NOMO-1 treated with dmso at 0.1 percent for 144 hours (cell line): ENCODE measurements around the gene CCDC186.

Experiments
- DNase-seq: peaks from one replicate; lab custom pipeline; 2025; ENCODE audit not compliant: unreplicated experiment; lab: John Stamatoyannopoulos, UW

The CCDC186 gene

DNA sequence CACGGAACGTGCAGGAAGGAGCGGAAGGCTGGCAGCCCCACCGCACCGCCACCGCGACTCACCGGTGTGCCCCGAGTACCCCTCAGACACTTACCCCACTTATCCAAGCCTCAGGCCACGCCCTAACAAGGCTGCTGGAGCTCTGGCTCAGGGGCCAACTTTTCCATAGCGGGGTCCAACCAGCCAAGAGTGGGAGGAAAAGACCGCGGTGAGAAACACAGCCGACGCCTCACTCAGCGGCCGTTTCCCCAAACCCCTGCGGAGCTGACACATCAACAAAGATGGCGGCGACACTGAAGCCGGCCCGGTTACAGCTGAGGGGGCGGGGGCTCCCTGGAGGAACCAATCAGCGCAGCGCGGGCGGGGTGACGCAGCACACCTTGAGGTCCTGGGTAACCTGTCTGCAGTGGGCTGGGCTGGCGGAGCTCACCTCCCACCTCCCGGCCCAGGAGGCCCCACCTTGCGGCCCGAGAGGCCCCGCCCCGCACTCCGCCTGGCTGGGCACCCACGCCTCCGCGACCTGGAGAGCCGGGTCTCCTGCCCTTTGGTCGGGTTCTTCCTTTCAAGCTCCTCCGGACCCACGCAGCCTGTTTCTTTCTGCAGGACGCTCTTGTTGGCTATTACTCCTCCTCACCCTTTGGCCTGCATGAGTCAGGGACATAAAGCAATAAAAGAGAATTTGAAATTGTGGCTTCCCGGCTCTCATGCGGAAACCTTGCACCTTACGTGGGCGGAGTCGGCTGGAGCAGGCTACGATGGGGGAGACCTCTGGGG is at the start of gene CCDC186:
TSS of gene CCDC186 (minus strand) at position 283 of the 774 bp plus-strand sequence. CDS start 10,935 bp downstream, outside the sequence.
- peak; percentile 86 for DNase-seq

DNA sequence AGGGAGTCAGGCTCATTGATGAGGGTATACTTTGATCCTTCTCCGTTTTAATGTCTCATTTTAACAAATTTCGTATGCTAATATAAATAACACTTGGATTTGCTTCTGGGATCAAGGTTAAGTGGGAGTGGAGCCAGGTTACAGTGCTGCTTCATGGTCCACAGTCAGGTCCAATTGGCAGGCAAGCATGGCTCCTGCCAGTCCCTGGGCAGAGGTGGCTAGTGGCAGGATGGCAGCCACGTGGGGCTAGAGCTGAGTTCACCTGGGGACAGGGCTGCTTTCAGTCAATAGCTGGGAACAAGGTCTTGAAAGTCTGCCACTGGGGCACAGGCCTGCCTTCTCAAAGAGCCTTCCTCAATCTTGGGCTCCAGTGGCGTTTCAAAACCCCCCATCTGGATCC is 49.1 kb upstream of the CCDC186 start:
- no peak for DNase-seq

DNA sequence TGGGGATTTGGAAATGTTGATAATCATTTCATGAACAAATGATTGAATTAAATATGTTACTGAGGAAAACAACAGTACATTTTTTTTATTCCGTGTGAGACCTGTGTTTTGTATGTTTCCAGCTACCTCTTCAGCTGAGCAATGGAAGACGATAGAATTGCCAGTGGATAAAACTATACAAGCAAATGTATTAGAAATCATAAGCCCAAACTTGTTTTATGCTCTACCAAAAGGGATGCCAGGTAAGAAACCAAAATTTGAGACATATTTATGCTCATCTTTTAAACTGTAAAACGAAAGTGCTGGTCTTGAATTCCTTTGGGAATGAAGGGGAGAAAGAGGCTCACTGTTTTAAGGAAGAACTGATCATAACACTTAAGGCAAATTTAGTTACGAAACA is 47.2 kb upstream of the CCDC186 start:
- DNase-seq = no peak

DNA sequence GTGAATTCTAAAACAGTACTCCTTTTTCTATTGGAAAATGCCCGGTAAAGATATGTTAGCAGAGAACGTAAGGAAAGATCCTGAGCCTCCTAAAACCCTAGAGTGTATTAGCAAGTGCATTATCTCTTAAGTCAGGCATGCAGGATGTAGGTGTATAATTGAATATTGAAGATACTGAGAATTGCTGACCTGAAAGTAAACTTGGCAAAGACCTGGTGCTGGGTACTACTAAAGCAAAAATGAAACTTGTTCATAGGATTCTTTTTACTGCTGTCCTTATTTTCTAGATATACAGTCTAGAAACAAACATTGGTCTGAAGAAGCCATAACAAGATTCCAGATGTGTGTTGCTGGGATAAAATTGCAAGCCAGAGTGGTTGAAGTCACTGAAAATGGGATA is 46.3 kb upstream of the CCDC186 start:
- no peak for DNase-seq

DNA sequence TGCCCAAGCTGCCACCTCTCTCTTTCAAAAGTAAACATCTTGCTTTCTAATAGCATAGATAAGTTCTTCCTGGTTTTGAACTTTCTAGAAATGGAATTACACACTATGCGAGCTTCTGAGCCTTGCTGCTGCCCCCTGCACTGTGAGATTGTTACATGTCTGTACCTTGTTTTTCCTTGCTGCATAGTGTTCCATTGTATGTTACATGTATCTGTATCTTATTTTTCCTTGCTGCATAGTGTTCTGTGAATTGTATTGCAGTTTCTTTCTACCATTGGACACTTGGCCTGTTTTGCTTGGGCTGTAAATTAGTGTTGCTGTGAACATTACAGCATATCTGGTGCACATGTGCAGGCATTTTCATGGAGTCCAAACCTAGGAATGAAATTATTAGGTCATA is 41.0 kb upstream of the CCDC186 start:
- DNase-seq = no peak

DNA sequence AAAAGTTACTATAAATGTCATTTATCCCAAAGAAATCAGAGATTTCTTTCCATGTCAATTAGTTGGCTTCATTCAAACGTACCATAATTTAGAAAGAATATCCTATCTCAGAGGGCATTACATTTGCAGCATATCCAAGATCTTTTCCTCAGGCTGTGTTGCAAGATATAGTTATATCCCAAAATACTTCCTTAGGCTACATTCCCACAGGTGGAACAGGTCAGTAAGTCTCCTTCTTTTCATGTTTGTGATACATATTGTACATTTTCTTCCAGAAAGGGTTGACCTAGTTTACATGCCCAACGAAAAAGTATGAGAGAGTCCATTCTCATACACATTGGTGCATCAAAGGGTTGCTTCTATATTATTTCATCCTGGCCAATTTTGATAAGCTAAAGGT is 38.1 kb upstream of the CCDC186 start:
- no peak for DNase-seq

DNA sequence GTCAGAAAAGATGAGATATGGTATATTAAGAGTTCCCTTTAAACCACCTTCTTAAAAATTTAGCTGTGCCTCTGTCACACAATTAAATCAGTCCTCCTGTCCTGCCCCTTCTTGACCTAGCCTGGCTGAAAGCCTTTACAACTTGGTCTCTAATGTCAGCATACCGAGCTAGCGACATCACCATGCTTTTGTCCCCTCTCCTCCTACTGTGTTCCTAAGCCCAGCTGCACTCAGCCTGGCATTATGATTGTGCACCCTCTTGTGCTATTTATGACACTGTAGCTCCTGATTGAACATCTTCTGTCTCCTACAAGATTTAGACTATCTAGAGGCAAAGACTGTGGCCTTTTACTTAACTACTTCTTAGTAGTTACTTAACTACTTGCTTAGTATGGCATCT is 34.3 kb upstream of the CCDC186 start:
- DNase-seq = no peak

DNA sequence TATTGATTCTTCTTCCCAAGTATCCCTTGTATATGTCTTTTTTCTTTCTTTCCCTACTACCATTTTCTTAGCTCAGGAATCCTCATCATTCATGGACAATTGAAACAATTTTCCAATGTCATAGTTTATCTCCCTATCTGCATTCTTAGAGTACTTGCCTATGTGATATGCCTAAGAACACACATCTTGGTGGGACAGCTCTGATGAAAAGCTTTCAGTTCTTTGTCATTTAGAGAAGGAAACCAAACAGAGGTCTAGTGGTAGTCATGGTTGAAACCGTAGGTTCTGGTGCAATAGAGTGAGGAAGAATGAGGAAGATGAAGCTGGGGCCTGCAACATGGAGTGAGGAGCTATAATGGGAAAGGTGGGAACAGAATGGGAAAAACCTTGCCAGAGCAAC is 33.3 kb upstream of the CCDC186 start:
- no peak for DNase-seq

DNA sequence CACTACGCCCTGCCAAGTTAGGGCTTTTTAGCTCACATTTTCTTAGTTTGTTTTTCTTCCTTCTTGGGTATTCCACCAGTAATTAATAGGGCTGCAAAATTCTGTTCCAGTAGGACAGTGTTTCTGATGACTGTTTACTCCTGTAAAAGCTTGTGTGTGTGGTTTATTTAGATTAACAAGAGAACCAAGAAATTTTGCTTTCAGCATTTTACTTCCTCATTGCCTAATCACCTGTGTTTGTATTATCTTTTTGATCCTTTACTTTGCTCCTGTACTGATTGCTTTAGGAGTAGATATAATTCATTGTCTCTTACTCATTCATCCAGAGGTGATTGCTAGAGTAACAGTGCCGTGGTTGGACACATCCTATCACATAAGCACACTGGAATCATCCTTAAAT is 32.9 kb upstream of the CCDC186 start:
- DNase-seq = no peak

DNA sequence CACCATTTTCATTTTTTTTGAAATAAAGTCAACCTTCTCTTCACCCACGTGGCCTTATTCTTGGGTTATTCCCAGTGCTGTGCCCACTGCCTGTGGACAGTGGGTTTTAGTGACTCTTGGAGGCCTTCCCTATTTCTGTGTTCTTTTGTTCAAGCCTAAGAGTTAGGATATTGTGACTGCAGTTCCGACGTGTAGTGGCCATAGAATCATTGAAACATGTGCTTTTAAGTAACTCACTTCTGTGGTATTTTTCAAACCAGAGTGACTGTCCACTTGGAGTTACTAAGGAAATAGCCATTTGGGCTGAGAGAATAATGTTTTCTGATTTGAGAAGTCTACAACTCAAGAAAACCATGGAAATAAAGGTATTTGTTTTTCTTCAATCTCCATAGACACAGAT is 28.8 kb upstream of the CCDC186 start:
- no peak for DNase-seq

DNA sequence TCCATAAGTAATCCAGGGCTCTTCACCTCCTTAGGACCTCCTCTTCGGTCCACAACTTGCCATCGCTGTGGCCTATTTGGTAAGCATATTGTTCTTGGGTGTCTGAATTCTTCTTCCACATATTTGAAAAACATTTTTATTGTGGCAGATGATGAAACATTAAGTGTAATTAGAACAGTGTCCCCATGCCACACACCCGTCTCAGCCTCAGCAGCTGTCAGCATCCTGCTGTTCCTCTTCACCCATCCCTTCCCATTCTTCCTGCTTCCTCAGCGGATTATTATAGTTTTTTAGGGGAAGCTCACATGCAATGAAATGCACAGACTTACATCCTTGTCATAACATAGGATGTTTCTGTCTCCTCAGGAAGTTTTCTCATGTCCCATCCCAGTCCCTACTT is 25.2 kb upstream of the CCDC186 start:
- no peak for DNase-seq

DNA sequence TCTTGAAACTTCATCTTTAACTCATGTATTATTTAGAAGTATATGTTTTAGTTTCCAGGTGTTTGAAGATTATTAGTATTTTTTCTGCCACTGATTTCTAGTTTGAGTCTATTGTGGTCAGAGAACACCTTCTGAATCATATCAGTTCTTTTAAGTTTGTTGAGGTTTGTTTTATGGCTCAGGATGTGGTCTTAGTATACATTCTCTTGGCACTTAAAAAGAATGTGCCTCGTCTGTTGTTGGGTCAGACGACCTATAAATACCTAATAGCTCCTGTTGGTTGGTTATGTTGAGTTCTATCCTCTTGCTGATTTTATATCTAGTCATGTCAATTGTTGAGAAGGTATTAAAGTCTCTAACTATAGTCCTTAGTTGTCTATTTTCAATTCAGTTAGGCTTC is 21.1 kb upstream of the CCDC186 start:
- no peak for DNase-seq

DNA sequence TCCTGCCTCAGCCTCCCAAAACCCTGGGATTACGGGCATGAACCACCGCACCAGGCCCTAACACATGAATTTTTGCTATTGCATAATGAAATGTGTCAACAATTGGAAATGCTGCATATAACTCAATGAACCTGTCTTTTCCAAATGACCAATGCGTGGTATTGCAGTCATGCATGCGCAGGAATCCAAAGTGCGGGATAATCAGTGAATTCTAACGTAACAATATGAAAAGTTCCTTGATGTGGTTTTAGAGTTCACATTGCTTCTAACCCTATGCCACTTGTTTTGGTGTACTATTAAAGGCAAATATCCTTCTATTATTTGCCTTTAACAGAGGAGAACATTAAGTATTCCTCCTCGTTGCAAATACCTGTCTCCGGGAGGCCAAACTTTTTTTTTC is 15.7 kb upstream of the CCDC186 start:
- no peak for DNase-seq

DNA sequence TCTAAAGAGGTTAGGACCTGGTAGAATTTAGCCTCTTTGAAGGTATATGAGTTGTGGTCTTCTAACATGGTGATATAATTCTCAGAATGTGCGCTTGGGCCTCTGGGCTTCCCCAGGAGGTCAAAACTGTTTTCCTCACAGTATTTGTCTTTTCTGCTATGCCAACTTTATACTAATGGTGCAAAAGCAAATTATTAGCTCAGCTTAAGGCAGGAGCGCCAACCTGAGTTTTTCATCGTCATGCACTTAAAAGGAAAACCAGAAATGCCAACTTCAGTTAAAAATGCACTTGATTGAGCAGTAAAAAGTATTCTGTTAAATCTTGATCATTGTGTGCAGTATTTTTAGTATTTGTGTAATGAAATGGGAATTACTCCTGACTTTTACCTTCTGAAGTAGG is 14.9 kb upstream of the CCDC186 start:
- DNase-seq = no peak

DNA sequence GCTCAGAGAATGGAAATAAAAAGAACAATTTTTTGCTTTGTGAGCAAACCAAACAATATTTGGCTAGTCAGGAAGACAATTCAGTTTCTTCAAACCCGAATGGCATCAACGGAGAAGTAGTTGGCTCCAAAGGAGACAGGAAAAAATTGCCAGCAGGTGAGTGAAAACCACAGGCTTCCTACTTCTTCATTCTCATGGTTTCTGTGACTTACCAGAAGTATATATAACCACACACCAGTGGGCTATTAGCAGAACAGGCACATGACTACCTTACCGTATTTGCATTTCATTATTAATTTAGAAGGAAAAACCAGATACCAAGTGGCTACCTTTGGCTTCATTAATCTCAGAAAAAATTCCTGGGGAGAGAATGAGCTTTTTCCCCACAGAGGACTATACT is 14.0 kb upstream of the CCDC186 start:
- DNase-seq = no peak

DNA sequence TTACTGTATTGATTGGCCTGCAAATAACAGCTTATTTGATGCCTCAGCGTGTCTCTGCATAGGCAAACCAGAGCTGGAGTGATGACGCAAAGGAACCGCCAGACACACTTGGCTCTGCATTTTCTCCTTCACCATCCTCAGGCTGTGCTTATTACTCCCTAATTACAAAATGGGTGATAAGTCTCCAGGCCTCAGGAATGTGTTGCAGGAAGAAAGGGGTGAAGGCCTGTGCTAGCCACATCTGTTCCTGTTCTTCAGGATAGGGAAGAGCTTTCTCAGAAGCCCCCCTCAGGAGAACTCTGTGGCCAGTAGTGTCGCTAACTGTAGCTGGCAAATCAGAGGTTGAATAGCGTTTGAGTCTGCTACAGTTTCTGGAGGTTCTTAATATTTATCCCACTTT is 10.3 kb upstream of the CCDC186 start:
- DNase-seq = no peak

DNA sequence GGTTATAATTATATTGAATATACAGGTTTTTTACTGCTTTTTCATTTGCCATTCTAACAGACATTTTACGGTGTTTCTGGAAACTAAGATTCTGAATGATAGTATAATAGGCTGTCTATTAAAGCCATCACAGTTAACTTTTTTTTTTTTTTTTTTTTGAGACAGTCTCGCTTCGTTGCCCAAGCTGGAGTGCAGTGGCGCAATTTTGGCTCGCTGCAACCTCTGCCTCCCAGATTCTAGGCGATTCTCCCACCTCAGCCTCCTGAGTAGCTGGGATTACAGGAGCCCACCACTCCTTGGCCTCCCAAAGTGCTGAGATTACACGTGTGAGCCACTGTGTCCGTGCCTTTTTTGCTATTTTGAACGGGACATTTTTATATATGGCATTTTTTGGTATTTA is 9.6 kb upstream of the CCDC186 start:
- no peak for DNase-seq

DNA sequence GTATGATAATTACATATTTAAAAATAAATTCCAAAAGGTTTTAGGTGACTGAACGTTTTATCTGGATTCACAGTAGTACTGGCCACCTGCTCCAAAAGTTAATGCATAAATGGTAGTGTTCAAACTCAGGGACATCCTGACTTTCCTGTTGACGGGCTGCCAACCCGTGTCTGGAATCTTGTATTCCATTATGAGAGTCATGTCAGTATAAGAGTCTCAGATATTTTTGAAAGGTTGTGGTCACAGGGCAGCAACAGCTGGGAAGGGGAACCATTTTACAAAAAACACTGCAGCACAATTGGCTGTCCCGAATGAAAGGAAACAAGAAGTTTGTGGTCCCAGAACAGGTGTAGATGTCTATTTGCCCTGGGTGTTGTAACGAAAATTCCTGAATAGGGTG is 8.0 kb upstream of the CCDC186 start:
- no peak for DNase-seq

DNA sequence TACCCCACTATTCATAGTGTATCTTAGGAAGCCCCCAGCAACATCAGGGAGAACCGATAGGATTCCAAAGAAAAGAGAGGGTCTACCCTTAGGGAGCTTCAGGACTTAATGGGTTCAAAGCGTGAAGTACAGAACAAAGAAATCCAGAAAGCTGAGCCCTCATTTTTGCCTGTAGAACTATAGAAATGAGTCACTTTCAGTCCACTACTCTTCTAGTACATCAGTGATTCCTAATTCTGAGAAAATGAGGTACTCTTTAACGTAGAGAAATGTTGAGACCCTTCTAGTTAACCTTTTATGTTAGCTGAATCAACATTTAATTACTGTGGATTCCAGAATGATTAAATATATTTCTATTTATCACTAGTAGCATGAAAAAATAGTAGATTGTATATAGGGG is 6.9 kb upstream of the CCDC186 start:
- DNase-seq = no peak

DNA sequence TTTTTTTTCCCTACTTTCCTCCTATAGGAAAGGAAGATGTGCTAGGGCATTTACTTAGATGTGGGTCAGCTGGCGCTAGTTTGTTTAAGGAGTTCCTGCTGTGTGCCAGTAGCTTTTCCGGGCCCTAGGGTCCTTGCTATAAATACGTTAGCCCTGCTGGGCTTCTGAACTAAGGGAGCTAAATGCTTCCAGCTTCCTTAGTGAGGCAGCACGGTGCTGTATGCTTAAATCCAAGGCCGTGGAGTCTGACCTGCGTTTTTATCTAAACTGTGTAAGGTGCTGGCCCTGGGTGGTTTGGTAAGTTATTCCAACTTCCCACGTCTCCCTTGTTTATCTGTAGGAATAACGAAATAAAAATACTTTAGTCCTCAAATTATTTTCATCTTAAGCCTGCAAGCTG is 5.7 kb upstream of the CCDC186 start:
- no peak for DNase-seq

DNA sequence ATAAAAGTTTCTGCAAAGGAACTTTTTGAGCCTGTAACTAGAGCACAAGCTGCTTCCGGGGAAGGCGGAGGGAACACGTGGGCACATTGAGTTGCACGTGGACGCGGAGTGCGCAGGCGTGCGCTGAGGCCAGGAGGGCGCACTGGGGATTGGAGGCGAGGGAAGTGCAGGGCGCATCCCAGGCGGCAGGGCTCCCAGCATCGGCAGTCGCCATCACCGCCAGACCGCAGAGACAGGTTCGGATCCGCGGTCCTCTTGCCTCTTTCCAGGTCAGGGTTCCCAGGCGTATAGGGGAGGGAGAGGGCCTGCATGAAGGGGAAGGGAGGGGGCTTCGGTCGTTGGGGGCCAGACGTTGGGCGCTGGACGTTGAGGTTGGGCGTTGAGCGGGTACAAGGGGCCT is 5.1 kb upstream of the CCDC186 start, which contains the start of gene TDRD1:
TSS of gene TDRD1 (plus strand) at position 206 of the 400 bp plus-strand sequence. CDS start 8,479 bp downstream, outside the sequence.
- DNase-seq = no peak

DNA sequence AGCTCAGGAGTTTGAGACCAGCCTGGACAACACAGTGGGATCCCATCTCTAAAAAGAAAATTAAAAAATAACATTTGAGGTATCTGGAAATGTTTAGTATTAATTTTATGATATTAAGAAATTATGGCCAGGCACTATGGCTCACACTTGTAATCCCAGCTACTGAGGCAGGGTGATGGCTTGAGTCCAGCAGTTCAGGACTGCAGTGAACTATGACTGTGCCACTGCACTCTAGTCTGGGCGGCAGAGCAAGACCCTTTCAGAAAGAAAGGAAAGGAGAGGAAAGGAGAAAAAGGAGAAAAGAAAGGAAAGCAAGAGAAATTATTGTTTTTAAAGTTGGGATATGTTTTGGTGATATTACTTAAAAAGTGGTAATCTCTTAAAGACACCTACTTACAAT is 2.5 kb upstream of the CCDC186 start:
- DNase-seq = no peak

DNA sequence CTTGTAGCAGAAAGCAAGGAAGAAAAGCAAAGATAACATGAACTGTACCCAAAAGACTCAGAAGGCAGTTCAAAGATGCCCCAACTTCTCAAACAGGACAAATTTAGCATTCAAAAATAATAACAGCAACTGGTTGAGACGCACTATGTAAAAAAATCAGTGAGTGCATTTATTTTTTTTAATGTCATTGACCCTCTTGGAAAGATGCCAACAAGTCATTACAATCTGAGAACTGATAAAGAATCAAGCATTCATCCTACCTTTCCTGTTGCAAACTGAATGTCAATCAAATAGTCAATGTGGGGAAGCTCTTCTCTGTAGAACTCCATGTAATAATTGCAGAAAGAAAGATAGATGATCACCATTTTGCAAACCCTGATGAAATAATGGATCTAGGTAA is 1.7 kb upstream of the CCDC186 start:
- no peak for DNase-seq
